Right lobe of liver (tissue), 6 donors: ENCODE data around the gene SUPT5H. TPM values are rescaled to one million over a fixed set of nuclear protein-coding genes. Genes with fewer than 3 reads are reported as not detected.

Experiments used
- ATAC-seq, 4 donors: fragments of 200-7000 bp; cut with Tn5 transposase; one replicate each; pipeline ENCODE4 v1.9.1; 2020; ENCODE audit warnings: mild to moderate bottlenecking in 4 of 4, moderate library complexity in 4 of 4
- DNase-seq, 3 donors: peaks; one replicate each; pipeline ENCODE4 v3.0.0-alpha.2; 2020
- H3K27ac ChIP-seq, 3 donors: fragments of 200-600 bp; one replicate each; pipeline ENCODE4 v1.8.0; 2022
- H3K27me3 ChIP-seq, 2 donors: fragments of 200-600 bp; one replicate each; pipeline ENCODE4 v1.8.0; 2022
- H3K36me3 ChIP-seq, 4 donors: fragments of 200-600 bp; sonication (generic) in 1 of 4; one replicate each; pipeline versions ENCODE4 v1.5.1 to v1.8.0; 2017 to 2022; ENCODE audit warnings: control low read depth in 1 of 4
- H3K4me1 ChIP-seq, 4 donors: fragments of 200-600 bp; sonication (generic) in 1 of 4; one replicate each; pipeline versions ENCODE4 v1.5.1 to v1.8.0; 2017 to 2022; ENCODE audit warnings: control low read depth in 1 of 4
- H3K4me3 ChIP-seq, 3 donors: fragments of 200-600 bp; one replicate each; pipeline ENCODE4 v1.8.0; 2022
- H3K9me3 ChIP-seq, 4 donors: fragments of 200-600 bp; sonication (generic) in 1 of 4; one replicate each; pipeline versions ENCODE4 v1.5.1 to v1.8.0; 2017 to 2022; ENCODE audit warnings: control low read depth in 1 of 4
- CTCF ChIP-seq, 4 donors: fragments of 200-600 bp in 3 of 4; fragments of 450-650 bp in 1 of 4; IDR thresholded peaks; one replicate each; pipeline versions ENCODE4 v1.5.1 to v1.8.0; 2016 to 2022; ENCODE audit warnings: antibody characterized with exemption in 4 of 4, mild to moderate bottlenecking in 2 of 4
- POLR2A ChIP-seq: fragments of 450-650 bp; IDR thresholded peaks from one replicate; pipeline ENCODE4 v1.6.1; 2017; ENCODE audit warnings: antibody characterized with exemption, mild to moderate bottlenecking
- WGBS: methylation state at CpG from one replicate; pipeline ENCODE4 v1.1.6; 2018; ENCODE audit warnings: low coverage, low lambda C conversion rate; ENCODE audit not compliant: insufficient coverage; ENCODE audit errors: missing lambda C conversion rate; 5-methylcytosine and 5-hydroxymethylcytosine counted together
- intact Hi-C, 2 donors: fragments of 100-400 bp; cut with DNase I; formaldehyde crosslinking; loops; one replicate each; pipeline versions ENCODE4 v1.11.2 to v1.14.1; 2022
- total RNA-seq, 6 experiments: library from RNA; depleted of rRNA in 2 of 6; stranded (reverse); fragments of >200 nt in 2 of 6; fragmentation: NEBNext Ultra II Directional in 3 of 6; extraction: Animal tissue kit (Norgen Biotek cat#: 25700) in 3 of 6; gene quantifications; one replicate each; pipeline versions ENCODE4 v1.1.0 to v1.2.4, GENCODE V29; 2016 to 2023
- donor health status: DM: no; HTN: yes; CAD: no.
- donor health status: DM: no; HTN: no; CAD: no.
- donor health status: DM: no; HTN: no; CAD: no.
- donor health status: DM: no; HTN: yes; CAD: no.
- donor health status: DM: no; HTN: yes; CAD: no.

SUPT5H gene
- total RNA-seq, 6 experiments from 2014 or later = 42.3 to 60.8 (median 54.7) TPM

GRCh38 chr19:39427707-39428106 is 17.7 kb upstream of the SUPT5H start:
- H3K27ac ChIP-seq = no peak overlapping the region
- H3K36me3 ChIP-seq = peaks cover 0 to 10% (median 3%) of the 10 kb centered on the region in 4 donors
- WGBS = 91% methylated on average over 4 of the region's 11 CpGs
- no peak for DNase-seq
- no peaks in the 10 kb centered on the region for H3K9me3 ChIP-seq
- H3K4me1 ChIP-seq = no peaks in the 10 kb centered on the region
- TF ChIP-seq CTCF (IDR thresholded peaks at IDR 0.05) (no peak), POLR2A (no peak)
- ATAC-seq = no peak
- intact Hi-C loops = no loop called here
- no peak overlapping the region for H3K4me3 ChIP-seq
- no peaks in the 10 kb centered on the region for H3K27me3 ChIP-seq

- Histone ChIP-seq H3K4me1 (no peaks in the 10 kb centered on the region), H3K36me3 (peaks cover 0 to 18% (median 11%) of the 10 kb centered on the region in 4 donors), H3K9me3 (no peaks in the 10 kb centered on the region), H3K4me3 (no peak overlapping the region), H3K27ac (no peak overlapping the region), H3K27me3 (no peaks in the 10 kb centered on the region)
- TF ChIP-seq CTCF (IDR thresholded peaks at IDR 0.05) = no peak
- no peak for TF ChIP-seq POLR2A
- ATAC-seq (peak; percentile 30 to 47 (median 42)), DNase-seq (peak in 1 of 3 donors; percentile 51)
- intact Hi-C loops = no loop called here
- 50% methylated on average over 10 of the region's 23 CpGs for WGBS
These were observed 16.9 kb upstream of the SUPT5H start for GRCh38 chr19:39428283-39429112.

GRCh38 chr19:39430675-39431593 is 14.4 kb upstream of the SUPT5H start:
- H3K4me3 ChIP-seq = no peak overlapping the region
- intact Hi-C loops = loop anchor here in 1 of 2 donors (10.0 kb wide), 1 partner anchor 104 kb away; the partner anchor contains the start of gene EID2B
- no peaks in the 10 kb centered on the region for H3K27me3 ChIP-seq
- no peak for TF ChIP-seq CTCF (IDR thresholded peaks at IDR 0.05)
- no peak for TF ChIP-seq POLR2A
- peaks cover 0 to 31% (median 19%) of the 10 kb centered on the region in 4 donors for H3K36me3 ChIP-seq
- peak overlapping the region in 2 of 3 donors; percentile 36 to 76 for H3K27ac ChIP-seq
- H3K4me1 ChIP-seq = peaks cover 0 to 17% (median 4%) of the 10 kb centered on the region in 4 donors
- WGBS = 78% methylated on average over 12 of the region's 25 CpGs
- DNase-seq (no peak), ATAC-seq (peak; percentile 46 to 68 (median 63))
- H3K9me3 ChIP-seq = no peaks in the 10 kb centered on the region

- ATAC-seq = no peak
- no peaks in the 10 kb centered on the region for H3K9me3 ChIP-seq
- no peak overlapping the region for H3K27ac ChIP-seq
- peaks cover 0 to 17% (median 4%) of the 10 kb centered on the region in 4 donors for H3K4me1 ChIP-seq
- 90% methylated on average over 2 of the region's 8 CpGs for WGBS
- DNase-seq = no peak
- H3K36me3 ChIP-seq = peaks cover 0 to 31% (median 19%) of the 10 kb centered on the region in 4 donors
- TF ChIP-seq CTCF (IDR thresholded peaks at IDR 0.05) (no peak), POLR2A (no peak)
- no peaks in the 10 kb centered on the region for H3K27me3 ChIP-seq
- intact Hi-C loops = loop anchor here in 1 of 2 donors (10.0 kb wide), 1 partner anchor 102 kb away; the partner anchor contains the start of gene EID2B
- H3K4me3 ChIP-seq = no peak overlapping the region
These were observed 12.7 kb upstream of the SUPT5H start for GRCh38 chr19:39432677-39433025.
